HFF-Myc (cell line): ENCODE data around the gene DNAI4.
"Not testable (repeated sequence)": the region's sequence is repeated elsewhere in the genome, so short reads cannot be mapped to it uniquely, and the experiment has no call there.

ENCODE experiments used
- DNase-seq: peaks from one replicate; pipeline ENCODE4 v3.0.0-alpha.2; 2011; ENCODE audit warnings: low read depth; ENCODE audit errors: extremely low read depth
- H3K4me3 ChIP-seq: replicated peaks from 2 replicates; pipeline ENCODE4 v1.5.1; 2011; ENCODE audit warnings: low read depth, mild to moderate bottlenecking, control low read depth, low read length
- TF ChIP-seq, protein P1 (sequence below): IDR thresholded peaks from 2 replicates; pipeline ENCODE4 v1.5.1; 2012; ENCODE audit warnings: mild to moderate bottlenecking, low read depth, low read length, control low read depth; ENCODE audit errors: missing control alignments

DNAI4 gene

DNA sequence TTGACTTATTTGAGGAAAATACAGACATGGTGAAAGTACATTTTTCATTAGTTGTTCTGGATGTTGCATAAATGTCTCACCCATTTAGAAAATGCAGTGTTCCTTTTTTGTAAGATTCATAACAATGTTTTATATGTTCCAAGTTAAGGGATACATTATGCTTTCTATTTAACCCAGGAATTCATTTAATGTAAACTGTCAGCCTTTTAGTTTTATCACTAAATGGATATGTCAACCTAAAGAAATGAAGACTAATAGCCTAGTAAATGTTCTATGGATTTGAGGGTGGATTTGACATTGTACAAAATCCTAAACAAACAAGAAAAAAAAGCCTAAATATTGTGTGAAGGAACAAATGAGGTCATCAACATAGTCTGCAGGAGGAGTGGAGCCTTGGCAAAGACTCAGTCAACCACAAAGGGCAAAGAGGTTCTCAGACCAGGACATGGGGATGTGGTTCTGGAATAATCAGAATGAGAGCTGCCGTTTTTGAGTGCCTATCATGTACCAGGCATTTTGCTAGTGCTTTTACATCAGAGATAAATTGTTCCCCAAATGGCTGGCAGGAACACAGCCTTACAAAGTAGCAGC is 114.8 kb downstream of the DNAI4 start:
- H3K4me3 ChIP-seq: no peak overlapping the region
- TF ChIP-seq, protein P1, sequence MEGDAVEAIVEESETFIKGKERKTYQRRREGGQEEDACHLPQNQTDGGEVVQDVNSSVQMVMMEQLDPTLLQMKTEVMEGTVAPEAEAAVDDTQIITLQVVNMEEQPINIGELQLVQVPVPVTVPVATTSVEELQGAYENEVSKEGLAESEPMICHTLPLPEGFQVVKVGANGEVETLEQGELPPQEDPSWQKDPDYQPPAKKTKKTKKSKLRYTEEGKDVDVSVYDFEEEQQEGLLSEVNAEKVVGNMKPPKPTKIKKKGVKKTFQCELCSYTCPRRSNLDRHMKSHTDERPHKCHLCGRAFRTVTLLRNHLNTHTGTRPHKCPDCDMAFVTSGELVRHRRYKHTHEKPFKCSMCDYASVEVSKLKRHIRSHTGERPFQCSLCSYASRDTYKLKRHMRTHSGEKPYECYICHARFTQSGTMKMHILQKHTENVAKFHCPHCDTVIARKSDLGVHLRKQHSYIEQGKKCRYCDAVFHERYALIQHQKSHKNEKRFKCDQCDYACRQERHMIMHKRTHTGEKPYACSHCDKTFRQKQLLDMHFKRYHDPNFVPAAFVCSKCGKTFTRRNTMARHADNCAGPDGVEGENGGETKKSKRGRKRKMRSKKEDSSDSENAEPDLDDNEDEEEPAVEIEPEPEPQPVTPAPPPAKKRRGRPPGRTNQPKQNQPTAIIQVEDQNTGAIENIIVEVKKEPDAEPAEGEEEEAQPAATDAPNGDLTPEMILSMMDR: no peak
- DNase-seq: no peak

DNA sequence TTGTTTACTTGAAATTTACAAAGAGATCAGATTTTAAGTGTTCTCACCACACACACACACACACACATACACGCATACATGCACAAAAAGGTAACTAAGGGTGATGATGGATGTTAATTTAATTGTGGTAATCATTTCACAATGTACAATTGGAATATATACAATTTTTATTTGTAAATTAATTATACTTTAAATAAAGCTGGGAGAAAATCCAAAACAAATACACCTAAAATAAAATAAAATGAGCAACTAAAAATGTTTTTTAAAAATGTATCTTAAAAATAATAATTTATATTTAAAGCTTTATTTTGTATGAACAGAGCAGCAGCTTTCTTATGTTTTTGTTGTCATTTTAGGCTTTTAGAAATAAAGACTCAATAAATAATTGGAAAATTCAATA is 115.4 kb downstream of the DNAI4 start:
- DNase-seq: no peak
- TF ChIP-seq, protein P1: no peak
- H3K4me3 ChIP-seq: no peak overlapping the region

DNA sequence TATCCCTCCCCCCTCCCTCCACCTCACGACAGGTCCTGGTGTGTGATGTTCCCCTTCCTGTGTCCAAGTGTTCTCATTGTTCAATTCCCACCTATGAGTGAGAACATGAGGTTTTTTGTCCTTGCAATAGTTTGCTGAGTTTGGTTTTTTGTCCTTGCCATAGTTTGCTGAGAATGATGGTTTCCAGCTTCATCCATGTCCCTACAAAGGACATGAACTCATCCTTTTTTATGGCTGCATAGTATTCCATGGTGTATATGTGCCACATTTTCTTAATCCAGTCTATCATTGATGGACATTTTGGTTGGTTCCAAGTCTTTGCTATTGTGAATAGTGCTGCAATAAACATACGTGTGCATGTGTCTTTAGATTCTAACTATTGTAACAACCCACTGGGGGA is 128.8 kb downstream of the DNAI4 start:
- H3K4me3 ChIP-seq, DNase-seq: not testable (repeated sequence)

DNA sequence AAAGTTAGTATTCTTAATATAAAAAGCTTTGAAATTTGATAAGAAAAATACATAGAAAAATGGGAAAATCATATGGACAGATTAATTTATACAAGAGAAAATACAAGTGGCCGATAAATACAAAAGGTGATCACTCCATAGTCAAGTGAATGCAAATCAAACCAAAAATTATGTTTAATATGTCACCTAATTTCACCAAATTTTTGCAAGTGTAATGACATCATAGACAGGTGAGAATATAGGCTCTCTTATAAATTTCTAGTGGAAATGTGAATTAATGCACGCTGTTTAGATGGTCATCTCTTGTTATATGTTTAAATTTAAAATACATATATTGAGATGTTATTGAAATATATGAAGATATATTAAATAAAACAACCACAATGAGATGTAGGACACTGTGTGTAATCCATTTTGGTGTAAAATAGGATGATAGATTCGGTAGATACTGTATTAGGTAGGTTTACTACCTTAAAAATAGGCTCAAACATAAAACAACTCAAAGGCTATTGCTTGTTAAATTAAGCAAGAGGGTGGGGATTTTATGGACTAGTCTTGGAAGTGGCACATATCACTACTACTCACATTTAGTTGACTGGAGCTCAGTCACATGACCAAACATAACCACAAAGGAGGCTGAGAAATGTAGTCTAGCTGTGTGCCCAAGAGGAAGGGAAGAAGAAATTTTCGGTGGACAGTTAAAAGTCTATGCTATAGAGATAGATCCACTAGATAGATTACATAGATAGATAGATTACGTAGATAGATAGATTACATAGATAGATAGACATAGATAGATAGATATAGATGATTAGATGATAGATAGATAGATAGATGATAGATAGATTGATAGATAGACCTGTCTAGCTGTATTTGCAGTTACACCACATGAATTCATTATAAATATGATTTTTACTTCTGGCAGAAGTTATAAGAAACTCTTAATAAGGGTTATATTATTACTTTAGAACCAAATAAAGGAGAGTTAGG is 132.7 kb downstream of the DNAI4 start:
- no peak for DNase-seq
- TF ChIP-seq, protein P1: no peak
- H3K4me3 ChIP-seq: no peak overlapping the region

DNA sequence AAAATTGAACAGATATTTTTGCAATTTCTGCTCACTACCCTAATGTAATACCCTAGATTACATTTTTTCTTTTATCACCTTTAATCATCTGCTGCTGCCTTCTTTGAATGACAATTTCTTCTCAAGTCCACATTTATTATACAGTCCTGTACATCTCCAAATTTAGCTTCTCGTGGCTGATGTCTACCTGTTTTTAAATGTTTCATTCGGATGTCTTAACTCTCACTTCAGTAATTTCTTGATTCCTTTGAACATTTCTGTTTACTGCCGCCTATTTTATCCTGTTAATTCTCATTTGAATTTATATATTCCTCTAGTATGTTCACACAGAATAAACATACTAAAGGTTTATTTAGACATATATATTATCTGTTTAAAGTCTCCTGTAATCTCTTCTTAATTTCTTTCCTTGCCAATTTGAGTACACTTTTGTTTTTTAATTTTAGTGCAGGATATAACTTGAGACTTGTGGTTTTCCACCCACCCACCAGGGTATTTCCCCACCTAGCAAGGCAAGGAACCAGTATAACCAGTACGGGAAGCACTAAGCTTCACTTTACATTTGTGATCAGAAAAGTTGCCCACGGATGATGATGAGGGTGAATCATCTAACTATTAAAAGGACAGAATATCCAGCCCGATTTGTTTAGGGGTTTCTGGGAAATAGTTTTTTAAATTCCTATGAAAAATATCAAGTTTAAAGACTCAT is 136.3 kb downstream of the DNAI4 start:
- TF ChIP-seq, protein P1: no peak
- no peak overlapping the region for H3K4me3 ChIP-seq
- no peak for DNase-seq

DNA sequence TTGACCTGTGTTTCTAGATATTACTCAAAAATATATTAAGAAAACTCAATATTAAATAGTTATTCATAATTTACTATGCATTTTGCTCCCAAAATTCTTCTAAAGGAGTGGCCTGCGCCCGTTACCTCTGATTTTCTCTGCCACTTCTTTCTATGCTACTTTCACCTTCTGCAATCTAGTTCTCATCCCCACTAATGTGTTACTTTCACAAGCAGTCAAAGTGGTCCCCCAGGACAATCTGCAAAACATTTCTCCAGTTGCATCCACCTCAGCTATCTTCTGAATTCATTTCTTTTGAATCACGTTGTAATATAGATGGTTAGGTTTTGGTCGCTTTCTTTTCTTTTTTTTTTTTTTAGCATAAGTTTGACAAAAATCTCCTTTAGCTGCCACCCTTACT is 137.0 kb downstream of the DNAI4 start:
- no peak overlapping the region for H3K4me3 ChIP-seq
- no peak for DNase-seq
- TF ChIP-seq, protein P1: no peak

DNA sequence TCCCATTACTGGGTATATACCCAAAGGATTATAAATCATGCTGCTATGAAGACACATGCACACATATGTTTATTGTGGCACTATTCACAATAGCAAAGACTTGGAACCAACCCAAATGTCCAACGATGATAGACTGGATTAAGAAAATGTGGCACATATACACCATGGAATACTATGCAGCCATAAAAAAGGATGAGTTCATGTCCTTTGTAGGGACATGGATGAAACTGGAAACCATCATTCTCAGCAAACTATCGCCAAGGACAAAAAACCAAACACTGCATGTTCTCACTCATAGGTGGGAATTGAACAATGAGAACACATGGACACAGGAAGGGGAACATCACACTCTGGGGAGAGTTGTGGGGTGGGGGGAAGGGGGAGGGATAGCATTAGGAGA is 138.9 kb downstream of the DNAI4 start:
- not testable (repeated sequence) for DNase-seq, H3K4me3 ChIP-seq
